ENCODE measurements around the gene CYP24A1. TPM values are rescaled to one million over a fixed set of nuclear protein-coding genes. Genes with fewer than 3 reads are reported as not detected.

CYP24A1 gene
- total and polyA plus RNA-seq, 2 of the 13 experiments (the other 11 are each of a cell fraction or from before 2014, with no cell fraction given), result 9.4 to 32.7 TPM

DNA sequence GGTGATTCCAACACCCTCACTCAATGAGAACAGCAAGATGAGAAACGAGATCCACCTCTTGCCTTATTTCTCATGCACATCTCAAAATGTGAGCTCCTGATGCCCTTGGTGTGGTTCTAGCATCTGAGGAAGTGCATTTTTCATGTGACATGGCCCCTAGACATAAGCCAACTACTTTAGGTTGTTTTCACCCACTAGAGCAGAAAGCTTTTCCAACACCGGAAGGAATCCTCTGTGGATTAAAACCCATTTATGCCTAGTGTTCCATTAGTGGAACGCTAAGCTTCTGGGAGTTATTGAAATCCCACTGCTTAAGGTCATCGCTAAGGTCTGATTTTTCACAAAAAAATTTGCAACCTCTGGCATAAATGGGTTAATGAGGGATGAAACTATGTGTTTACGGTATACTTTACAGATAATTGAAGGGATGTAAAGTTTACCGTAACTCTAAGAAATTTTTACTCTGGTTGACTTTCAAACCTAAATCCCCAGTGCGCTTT is 24.0 kb downstream of the CYP24A1 start (continued):
- TF ChIP-seq, protein P1, sequence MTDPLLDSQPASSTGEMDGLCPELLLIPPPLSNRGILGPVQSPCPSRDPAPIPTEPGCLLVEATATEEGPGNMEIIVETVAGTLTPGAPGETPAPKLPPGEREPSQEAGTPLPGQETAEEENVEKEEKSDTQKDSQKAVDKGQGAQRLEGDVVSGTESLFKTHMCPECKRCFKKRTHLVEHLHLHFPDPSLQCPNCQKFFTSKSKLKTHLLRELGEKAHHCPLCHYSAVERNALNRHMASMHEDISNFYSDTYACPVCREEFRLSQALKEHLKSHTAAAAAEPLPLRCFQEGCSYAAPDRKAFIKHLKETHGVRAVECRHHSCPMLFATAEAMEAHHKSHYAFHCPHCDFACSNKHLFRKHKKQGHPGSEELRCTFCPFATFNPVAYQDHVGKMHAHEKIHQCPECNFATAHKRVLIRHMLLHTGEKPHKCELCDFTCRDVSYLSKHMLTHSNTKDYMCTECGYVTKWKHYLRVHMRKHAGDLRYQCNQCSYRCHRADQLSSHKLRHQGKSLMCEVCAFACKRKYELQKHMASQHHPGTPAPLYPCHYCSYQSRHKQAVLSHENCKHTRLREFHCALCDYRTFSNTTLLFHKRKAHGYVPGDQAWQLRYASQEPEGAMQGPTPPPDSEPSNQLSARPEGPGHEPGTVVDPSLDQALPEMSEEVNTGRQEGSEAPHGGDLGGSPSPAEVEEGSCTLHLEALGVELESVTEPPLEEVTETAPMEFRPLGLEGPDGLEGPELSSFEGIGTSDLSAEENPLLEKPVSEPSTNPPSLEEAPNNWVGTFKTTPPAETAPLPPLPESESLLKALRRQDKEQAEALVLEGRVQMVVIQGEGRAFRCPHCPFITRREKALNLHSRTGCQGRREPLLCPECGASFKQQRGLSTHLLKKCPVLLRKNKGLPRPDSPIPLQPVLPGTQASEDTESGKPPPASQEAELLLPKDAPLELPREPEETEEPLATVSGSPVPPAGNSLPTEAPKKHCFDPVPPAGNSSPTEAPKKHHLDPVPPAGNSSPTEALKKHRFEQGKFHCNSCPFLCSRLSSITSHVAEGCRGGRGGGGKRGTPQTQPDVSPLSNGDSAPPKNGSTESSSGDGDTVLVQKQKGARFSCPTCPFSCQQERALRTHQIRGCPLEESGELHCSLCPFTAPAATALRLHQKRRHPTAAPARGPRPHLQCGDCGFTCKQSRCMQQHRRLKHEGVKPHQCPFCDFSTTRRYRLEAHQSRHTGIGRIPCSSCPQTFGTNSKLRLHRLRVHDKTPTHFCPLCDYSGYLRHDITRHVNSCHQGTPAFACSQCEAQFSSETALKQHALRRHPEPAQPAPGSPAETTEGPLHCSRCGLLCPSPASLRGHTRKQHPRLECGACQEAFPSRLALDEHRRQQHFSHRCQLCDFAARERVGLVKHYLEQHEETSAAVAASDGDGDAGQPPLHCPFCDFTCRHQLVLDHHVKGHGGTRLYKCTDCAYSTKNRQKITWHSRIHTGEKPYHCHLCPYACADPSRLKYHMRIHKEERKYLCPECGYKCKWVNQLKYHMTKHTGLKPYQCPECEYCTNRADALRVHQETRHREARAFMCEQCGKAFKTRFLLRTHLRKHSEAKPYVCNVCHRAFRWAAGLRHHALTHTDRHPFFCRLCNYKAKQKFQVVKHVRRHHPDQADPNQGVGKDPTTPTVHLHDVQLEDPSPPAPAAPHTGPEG (CRISPR knock-in tag; IDR thresholded peaks at IDR 0.05), result no peak
- no peak for TF ChIP-seq ELF1 (CRISPR knock-in tag; IDR thresholded peaks at IDR 0.05)

DNA sequence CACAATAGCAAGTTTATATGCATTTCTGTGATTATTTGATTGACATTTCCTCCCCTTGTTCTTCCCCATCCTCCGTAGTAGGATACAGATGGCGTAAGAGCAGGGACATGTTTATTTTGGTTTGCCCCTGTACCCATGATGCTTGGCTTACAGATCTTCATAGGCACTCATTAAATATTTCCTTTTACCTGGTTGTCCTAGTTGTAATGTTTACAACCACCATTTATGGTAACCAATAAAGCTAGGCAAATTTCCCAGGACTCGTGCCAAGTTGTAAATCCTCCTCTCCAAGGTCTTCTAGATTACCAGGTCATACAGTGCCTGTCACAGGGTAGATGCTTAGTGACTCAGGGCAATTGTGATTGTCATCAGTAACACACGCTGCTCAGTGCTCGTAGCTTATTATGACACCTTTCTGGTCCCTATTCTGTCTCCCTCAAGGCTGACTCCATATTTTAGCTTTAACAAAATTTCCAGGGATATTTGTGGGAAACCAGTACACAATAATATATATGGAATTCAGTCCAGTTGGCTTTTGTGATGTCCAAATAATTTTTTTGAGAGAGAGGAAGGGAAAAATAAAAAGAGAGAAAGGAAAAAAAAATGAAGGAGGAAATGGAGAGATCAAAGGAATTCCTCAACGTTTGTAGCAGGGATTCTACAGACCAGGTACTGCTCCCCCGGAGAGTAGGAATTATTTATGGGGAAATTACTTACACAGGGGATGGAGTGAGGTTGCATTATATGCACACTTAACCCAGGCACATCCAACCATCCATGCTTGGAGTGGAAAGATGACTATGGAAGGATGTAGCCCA is 24.6 kb downstream of the CYP24A1 start:
- H3K79me2 ChIP-seq (ENCODE audit: insufficient read depth, low read length), result no peaks in the 10 kb centered on the region
- H4K20me1 ChIP-seq (ENCODE audit: insufficient read depth, low read length), result no peaks in the 10 kb centered on the region
- BruUV-seq (replicated peaks), result no TSS peak
- H3K4me1 ChIP-seq (ENCODE audit: insufficient read depth, low read length), result peaks cover 24% of the 10 kb centered on the region
- intact Hi-C loops (cut with micrococcal nuclease; ENCODE audit: unreplicated experiment), result no loop called here
- FAIRE-seq, result no peak
- 50% methylated on average over 7 of the region's 7 CpGs for WGBS (ENCODE audit: low lambda C conversion rate)
- H2AFZ ChIP-seq (ENCODE audit: low read length), result no peak overlapping the region
- H3K4me3 ChIP-seq (replicated peaks in 1 of 3; ENCODE audit: insufficient read depth in 1 of 3, low read depth in 2 of 3, low read length in 3 of 3), result no peak overlapping the region
- H3K27ac ChIP-seq (ENCODE audit: extremely low read length, insufficient read depth, low read length), result no peak overlapping the region
- ChIA-PET POLR2A (interaction anchor here (0.8 to 2.8 kb wide), 6 partner anchors 8 to 554 kb away, joined by 3 to 19 read pairs (median 6); no protein-coding TSS in a partner anchor), CTCF (ENCODE audit: low intra/inter-chr PET ratio, low total read pairs) (no interaction called here)
- no peaks in the 10 kb centered on the region for H3K9me3 ChIP-seq (ENCODE audit: low read length)
- no peaks in the 10 kb centered on the region for H3K36me3 ChIP-seq (replicated peaks in 1 of 2; ENCODE audit: control insufficient read depth in 1 of 2, insufficient read depth in 2 of 2, low read length in 2 of 2)
- no peak overlapping the region for H3K4me2 ChIP-seq (ENCODE audit: low read depth, low read length)
- DNase-seq (ENCODE audit: low spot score), result peak; percentile 94
- H3K9ac ChIP-seq (ENCODE audit: insufficient read depth, low read depth, low read length), result no peak overlapping the region
- in situ Hi-C loops (cut with HindIII; ENCODE audit: extremely low pct_ligation_motif_present, low pct_unique_long_range_greater_than_20kb), result no loop called here
- peak; percentile 66 for ATAC-seq
- no peaks in the 10 kb centered on the region for H3K27me3 ChIP-seq (ENCODE audit: control insufficient read depth in 1 of 2, insufficient read depth in 2 of 2, low read length in 2 of 2)
- TF ChIP-seq, protein P2, sequence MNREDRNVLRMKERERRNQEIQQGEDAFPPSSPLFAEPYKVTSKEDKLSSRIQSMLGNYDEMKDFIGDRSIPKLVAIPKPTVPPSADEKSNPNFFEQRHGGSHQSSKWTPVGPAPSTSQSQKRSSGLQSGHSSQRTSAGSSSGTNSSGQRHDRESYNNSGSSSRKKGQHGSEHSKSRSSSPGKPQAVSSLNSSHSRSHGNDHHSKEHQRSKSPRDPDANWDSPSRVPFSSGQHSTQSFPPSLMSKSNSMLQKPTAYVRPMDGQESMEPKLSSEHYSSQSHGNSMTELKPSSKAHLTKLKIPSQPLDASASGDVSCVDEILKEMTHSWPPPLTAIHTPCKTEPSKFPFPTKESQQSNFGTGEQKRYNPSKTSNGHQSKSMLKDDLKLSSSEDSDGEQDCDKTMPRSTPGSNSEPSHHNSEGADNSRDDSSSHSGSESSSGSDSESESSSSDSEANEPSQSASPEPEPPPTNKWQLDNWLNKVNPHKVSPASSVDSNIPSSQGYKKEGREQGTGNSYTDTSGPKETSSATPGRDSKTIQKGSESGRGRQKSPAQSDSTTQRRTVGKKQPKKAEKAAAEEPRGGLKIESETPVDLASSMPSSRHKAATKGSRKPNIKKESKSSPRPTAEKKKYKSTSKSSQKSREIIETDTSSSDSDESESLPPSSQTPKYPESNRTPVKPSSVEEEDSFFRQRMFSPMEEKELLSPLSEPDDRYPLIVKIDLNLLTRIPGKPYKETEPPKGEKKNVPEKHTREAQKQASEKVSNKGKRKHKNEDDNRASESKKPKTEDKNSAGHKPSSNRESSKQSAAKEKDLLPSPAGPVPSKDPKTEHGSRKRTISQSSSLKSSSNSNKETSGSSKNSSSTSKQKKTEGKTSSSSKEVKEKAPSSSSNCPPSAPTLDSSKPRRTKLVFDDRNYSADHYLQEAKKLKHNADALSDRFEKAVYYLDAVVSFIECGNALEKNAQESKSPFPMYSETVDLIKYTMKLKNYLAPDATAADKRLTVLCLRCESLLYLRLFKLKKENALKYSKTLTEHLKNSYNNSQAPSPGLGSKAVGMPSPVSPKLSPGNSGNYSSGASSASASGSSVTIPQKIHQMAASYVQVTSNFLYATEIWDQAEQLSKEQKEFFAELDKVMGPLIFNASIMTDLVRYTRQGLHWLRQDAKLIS (CRISPR knock-in tag; IDR thresholded peaks at IDR 0.05), result no peak
- TF ChIP-seq ZFP41 (CRISPR knock-in tag; IDR thresholded peaks at IDR 0.05; ENCODE audit: borderline replicate concordance) (no peak), SMYD3 (CRISPR knock-in tag; IDR thresholded peaks at IDR 0.05) (no peak), ZFAT (CRISPR knock-in tag; conservative IDR thresholded peaks at IDR 0.05) (no peak), TBX2 (CRISPR knock-in tag; IDR thresholded peaks at IDR 0.05; ENCODE audit: borderline replicate concordance) (no peak), MYC (CRISPR knock-in tag; IDR thresholded peaks at IDR 0.05; ENCODE audit: borderline replicate concordance) (no peak)
- TF ChIP-seq, protein P3, sequence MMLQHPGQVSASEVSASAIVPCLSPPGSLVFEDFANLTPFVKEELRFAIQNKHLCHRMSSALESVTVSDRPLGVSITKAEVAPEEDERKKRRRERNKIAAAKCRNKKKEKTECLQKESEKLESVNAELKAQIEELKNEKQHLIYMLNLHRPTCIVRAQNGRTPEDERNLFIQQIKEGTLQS (CRISPR knock-in tag; IDR thresholded peaks at IDR 0.05), result no peak
- TF ChIP-seq, protein P4, sequence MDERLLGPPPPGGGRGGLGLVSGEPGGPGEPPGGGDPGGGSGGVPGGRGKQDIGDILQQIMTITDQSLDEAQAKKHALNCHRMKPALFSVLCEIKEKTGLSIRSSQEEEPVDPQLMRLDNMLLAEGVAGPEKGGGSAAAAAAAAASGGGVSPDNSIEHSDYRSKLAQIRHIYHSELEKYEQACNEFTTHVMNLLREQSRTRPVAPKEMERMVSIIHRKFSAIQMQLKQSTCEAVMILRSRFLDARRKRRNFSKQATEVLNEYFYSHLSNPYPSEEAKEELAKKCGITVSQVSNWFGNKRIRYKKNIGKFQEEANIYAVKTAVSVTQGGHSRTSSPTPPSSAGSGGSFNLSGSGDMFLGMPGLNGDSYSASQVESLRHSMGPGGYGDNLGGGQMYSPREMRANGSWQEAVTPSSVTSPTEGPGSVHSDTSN (CRISPR knock-in tag; IDR thresholded peaks at IDR 0.05), result peak; percentile 22; the same call in 1 of the 2 replicates
